ENCODE results near the gene MIOX. TPM values are rescaled to one million over a fixed set of nuclear protein-coding genes. Genes with fewer than 3 reads are reported as not detected.

MIOX gene
- total and polyA plus RNA-seq, 2 donors (not counting 3 experiments of a cell fraction or from before 2014, with no cell fraction given) = not detected

GRCh38 chr22:50452649-50453048, 34.0 kb upstream of the MIOX start:
- peaks cover 6 to 31% of the 10 kb centered on the region in 2 experiments for H3K36me3 ChIP-seq (ENCODE audit: control insufficient read depth in 2 of 2, extremely low read depth in 1 of 2, insufficient read depth in 2 of 2, low read length in 2 of 2)
- ChIA-PET CTCF (interaction anchor here (0.8 to 1.6 kb wide), 3 partner anchors 9 to 73 kb away, joined by 3 read pairs; partner anchors contain the start of gene SCO2), POLR2A (no interaction called here)
- no peaks in the 10 kb centered on the region for H3K4me1 ChIP-seq (ENCODE audit: control insufficient read depth, extremely low read depth, insufficient read depth, low read length)
- no peak overlapping the region for H3K4me3 ChIP-seq (replicated peaks in 1 of 3; ENCODE audit: insufficient read depth in 1 of 3, low read depth in 1 of 3, low read length in 3 of 3)
- TF ChIP-seq JUN (IDR thresholded peaks at IDR 0.05; ENCODE audit: borderline replicate concordance, insufficient read depth, insufficient read length, low read depth) (no peak), GATA2 (IDR thresholded peaks at IDR 0.05; ENCODE audit: insufficient read depth, insufficient read length, low read depth, low read length) (no peak), FOS (IDR thresholded peaks at IDR 0.05; ENCODE audit: borderline replicate concordance, insufficient read depth, low read length) (no peak)
- TF ChIP-seq, protein P1, sequence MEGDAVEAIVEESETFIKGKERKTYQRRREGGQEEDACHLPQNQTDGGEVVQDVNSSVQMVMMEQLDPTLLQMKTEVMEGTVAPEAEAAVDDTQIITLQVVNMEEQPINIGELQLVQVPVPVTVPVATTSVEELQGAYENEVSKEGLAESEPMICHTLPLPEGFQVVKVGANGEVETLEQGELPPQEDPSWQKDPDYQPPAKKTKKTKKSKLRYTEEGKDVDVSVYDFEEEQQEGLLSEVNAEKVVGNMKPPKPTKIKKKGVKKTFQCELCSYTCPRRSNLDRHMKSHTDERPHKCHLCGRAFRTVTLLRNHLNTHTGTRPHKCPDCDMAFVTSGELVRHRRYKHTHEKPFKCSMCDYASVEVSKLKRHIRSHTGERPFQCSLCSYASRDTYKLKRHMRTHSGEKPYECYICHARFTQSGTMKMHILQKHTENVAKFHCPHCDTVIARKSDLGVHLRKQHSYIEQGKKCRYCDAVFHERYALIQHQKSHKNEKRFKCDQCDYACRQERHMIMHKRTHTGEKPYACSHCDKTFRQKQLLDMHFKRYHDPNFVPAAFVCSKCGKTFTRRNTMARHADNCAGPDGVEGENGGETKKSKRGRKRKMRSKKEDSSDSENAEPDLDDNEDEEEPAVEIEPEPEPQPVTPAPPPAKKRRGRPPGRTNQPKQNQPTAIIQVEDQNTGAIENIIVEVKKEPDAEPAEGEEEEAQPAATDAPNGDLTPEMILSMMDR (IDR thresholded peaks at IDR 0.05; ENCODE audit: extremely low read depth in 1 of 2, insufficient read depth in 1 of 2, low read depth in 1 of 2, low read length in 2 of 2) = no peak
- TF ChIP-seq, protein P2, sequence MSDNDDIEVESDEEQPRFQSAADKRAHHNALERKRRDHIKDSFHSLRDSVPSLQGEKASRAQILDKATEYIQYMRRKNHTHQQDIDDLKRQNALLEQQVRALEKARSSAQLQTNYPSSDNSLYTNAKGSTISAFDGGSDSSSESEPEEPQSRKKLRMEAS (IDR thresholded peaks at IDR 0.05; ENCODE audit: insufficient read depth, insufficient read length) = no peak
- H4K20me1 ChIP-seq (replicated peaks; ENCODE audit: control insufficient read depth, extremely low read depth, insufficient read depth, low read length) = no peaks in the 10 kb centered on the region
- H3K79me2 ChIP-seq (ENCODE audit: control insufficient read depth, insufficient read depth, low read length) = no peaks in the 10 kb centered on the region
- BruUV-seq (replicated peaks) = no TSS peak
- no peaks in the 10 kb centered on the region for H3K9me1 ChIP-seq (replicated peaks; ENCODE audit: control insufficient read depth, extremely low read depth, insufficient read depth, low read length)
- intact Hi-C loops (cut with micrococcal nuclease) (no loop called here), dilution Hi-C loops (cut with MboI; ENCODE audit: extremely low pct_ligation_motif_present, low sequenced_read_pairs) (no loop called here)
- DNase-seq (ENCODE audit: low read depth, low spot score) = no peak
- H3K27ac ChIP-seq (ENCODE audit: insufficient read depth, low read depth, low read length) = no peak overlapping the region
- no peaks in the 10 kb centered on the region for H3K27me3 ChIP-seq (ENCODE audit: control insufficient read depth in 2 of 2, insufficient read depth in 2 of 2, low read length in 2 of 2)
- no peaks in the 10 kb centered on the region for H3K9me3 ChIP-seq (replicated peaks; ENCODE audit: control insufficient read depth, insufficient read depth, low read length)
- no peak for FAIRE-seq
- no peak overlapping the region for H3K9ac ChIP-seq (replicated peaks; ENCODE audit: extremely low read depth, insufficient read depth, low read length)
- H2AFZ ChIP-seq (ENCODE audit: low read depth, low read length) = no peak overlapping the region
- H3K4me2 ChIP-seq (ENCODE audit: insufficient read depth, low read length) = no peak overlapping the region
